Measurements from ENCODE around the gene RBM33. TPM values are rescaled to one million over a fixed set of nuclear protein-coding genes. Genes with fewer than 3 reads are reported as not detected.

Gene RBM33
- total RNA-seq, 1 donor from 2014 or later = 25.0 TPM

GRCh38 chr7:155762655-155763054 lies 118.2 kb downstream of the RBM33 start:
- DNase-seq (ENCODE audit: low read depth) = no peak
- Histone ChIP-seq H3K4me3 (ENCODE audit: low read depth, low read length) (no peak overlapping the region), H3K36me3 (ENCODE audit: control insufficient read depth, insufficient read depth, low read length) (peaks cover 2% of the 10 kb centered on the region), H3K27me3 (ENCODE audit: control insufficient read depth, insufficient read depth, low read length) (no peaks in the 10 kb centered on the region)
- no peak for TF ChIP-seq CTCF (IDR thresholded peaks at IDR 0.05; ENCODE audit: insufficient read depth, low read length, poor library complexity, severe bottlenecking)

GRCh38 chr7:155763122-155763521 lies 118.7 kb downstream of the RBM33 start:
- Histone ChIP-seq H3K36me3 (ENCODE audit: control insufficient read depth, insufficient read depth, low read length) (peaks cover 4% of the 10 kb centered on the region), H3K4me3 (ENCODE audit: low read depth, low read length) (no peak overlapping the region), H3K27me3 (ENCODE audit: control insufficient read depth, insufficient read depth, low read length) (no peaks in the 10 kb centered on the region)
- no peak for DNase-seq (ENCODE audit: low read depth)
- no peak for TF ChIP-seq CTCF (IDR thresholded peaks at IDR 0.05; ENCODE audit: insufficient read depth, low read length, poor library complexity, severe bottlenecking)

- DNase-seq (ENCODE audit: low read depth) = no peak
- TF ChIP-seq CTCF (IDR thresholded peaks at IDR 0.05; ENCODE audit: insufficient read depth, low read length, poor library complexity, severe bottlenecking) = no peak
- H3K27me3 ChIP-seq (ENCODE audit: control insufficient read depth, insufficient read depth, low read length) = no peaks in the 10 kb centered on the region
- H3K36me3 ChIP-seq (ENCODE audit: control insufficient read depth, insufficient read depth, low read length) = peaks cover 4% of the 10 kb centered on the region
- H3K4me3 ChIP-seq (ENCODE audit: low read depth, low read length) = no peak overlapping the region
Observed at GRCh38 chr7:155763691-155764437, 119.4 kb downstream of the RBM33 start.

GRCh38 chr7:155764438-155764793 lies 120.0 kb downstream of the RBM33 start:
- no peak for DNase-seq (ENCODE audit: low read depth)
- Histone ChIP-seq H3K36me3 (ENCODE audit: control insufficient read depth, insufficient read depth, low read length) (peaks cover 4% of the 10 kb centered on the region), H3K4me3 (ENCODE audit: low read depth, low read length) (no peak overlapping the region), H3K27me3 (ENCODE audit: control insufficient read depth, insufficient read depth, low read length) (no peaks in the 10 kb centered on the region)
- TF ChIP-seq CTCF (IDR thresholded peaks at IDR 0.05; ENCODE audit: insufficient read depth, low read length, poor library complexity, severe bottlenecking) = no peak

GRCh38 chr7:155765458-155765857 lies 121.0 kb downstream of the RBM33 start:
- no peak for DNase-seq (ENCODE audit: low read depth)
- H3K36me3 ChIP-seq (ENCODE audit: control insufficient read depth, insufficient read depth, low read length) = peaks cover 3% of the 10 kb centered on the region
- no peak overlapping the region for H3K4me3 ChIP-seq (ENCODE audit: low read depth, low read length)
- no peak for TF ChIP-seq CTCF (IDR thresholded peaks at IDR 0.05; ENCODE audit: insufficient read depth, low read length, poor library complexity, severe bottlenecking)
- no peaks in the 10 kb centered on the region for H3K27me3 ChIP-seq (ENCODE audit: control insufficient read depth, insufficient read depth, low read length)

GRCh38 chr7:155766386-155766785 lies 121.9 kb downstream of the RBM33 start:
- Histone ChIP-seq H3K36me3 (ENCODE audit: control insufficient read depth, insufficient read depth, low read length) (peaks cover 3% of the 10 kb centered on the region), H3K27me3 (ENCODE audit: control insufficient read depth, insufficient read depth, low read length) (no peaks in the 10 kb centered on the region), H3K4me3 (ENCODE audit: low read depth, low read length) (no peak overlapping the region)
- TF ChIP-seq CTCF (IDR thresholded peaks at IDR 0.05; ENCODE audit: insufficient read depth, low read length, poor library complexity, severe bottlenecking) = no peak
- no peak for DNase-seq (ENCODE audit: low read depth)

All from kidney epithelial cell (primary cell).